NB4 (cell line): Measurements from ENCODE around the gene FLRT2.

Experiments used
- CTCF ChIP-seq: IDR thresholded peaks from one replicate; pipeline ENCODE4 v1.5.1; 2012; ENCODE audit warnings: low read depth, low read length
- MAX ChIP-seq: IDR thresholded peaks from 2 replicates; pipeline ENCODE4 v1.6.1; 2011; ENCODE audit warnings: low read depth, low read length
- POLR2A ChIP-seq: IDR thresholded peaks from 2 replicates; pipeline ENCODE4 v1.6.1; 2011; ENCODE audit warnings: mild to moderate bottlenecking; ENCODE audit not compliant: insufficient read length; ENCODE audit errors: extremely low read depth

- TF ChIP-seq CTCF, result no peak
- TF ChIP-seq POLR2A, result no peak
- TF ChIP-seq MAX, result no peak
These were observed 91.0 kb downstream of the FLRT2 start for GRCh38 chr14:85620947-85621346.
